Measurements from ENCODE around the gene SRSF2.
"Not testable (repeated sequence)": the region's sequence is repeated elsewhere in the genome, so short reads cannot be mapped to it uniquely, and the experiment has no call there.

The SRSF2 gene

DNA sequence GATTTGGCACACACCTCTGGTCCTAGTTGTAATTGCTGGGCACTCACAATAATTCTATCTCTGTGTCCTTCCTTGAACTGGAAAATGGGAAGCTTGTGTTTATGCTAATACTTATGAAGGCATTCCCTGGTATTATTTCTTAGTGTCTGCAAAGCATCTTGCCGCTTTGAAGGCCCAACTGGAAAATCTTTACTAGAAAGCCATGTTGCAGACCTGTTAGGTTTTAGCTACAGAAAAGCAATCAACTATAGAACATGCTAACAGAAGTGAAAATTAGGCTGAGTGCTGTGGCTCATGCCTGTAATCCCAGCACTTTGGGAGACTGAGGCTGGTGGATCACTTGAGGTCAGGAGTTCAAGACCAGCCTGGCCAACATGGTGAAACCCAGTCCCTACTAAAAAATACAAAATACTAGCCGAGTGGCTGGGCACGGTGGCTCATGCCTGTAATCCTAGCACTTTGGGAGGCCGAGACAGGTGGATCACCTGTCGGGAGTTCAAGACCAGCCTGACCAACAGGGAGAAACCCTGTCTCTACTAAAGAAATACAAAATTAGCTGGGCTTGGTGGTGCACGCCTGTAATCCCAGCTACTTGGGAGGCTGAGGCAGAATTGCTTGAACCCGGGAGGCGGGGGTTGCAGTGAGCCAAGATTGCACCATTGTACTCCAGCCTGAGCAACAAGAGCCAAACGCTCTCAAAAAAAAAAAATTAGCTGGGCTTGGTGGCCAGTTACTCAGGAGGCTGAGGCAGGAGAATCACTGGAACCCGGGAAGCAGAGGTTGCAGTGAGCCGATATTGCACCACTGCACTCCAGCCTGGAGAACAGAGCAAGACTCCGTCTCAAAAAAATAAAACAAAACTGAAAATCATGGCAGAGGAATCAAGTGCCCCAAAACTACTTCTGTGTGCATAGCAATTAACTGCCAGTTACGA, 5.1 kb downstream of the SRSF2 start:
- DNase-seq (ENCODE audit: insufficient read length, low spot score); FAIRE-seq: not testable (repeated sequence)
- TF ChIP-seq POLR2AphosphoS5 (IDR thresholded peaks at IDR 0.05; ENCODE audit: low read depth, low read length), result peak; percentile 55; the same call in 1 of the 2 replicates

DNA sequence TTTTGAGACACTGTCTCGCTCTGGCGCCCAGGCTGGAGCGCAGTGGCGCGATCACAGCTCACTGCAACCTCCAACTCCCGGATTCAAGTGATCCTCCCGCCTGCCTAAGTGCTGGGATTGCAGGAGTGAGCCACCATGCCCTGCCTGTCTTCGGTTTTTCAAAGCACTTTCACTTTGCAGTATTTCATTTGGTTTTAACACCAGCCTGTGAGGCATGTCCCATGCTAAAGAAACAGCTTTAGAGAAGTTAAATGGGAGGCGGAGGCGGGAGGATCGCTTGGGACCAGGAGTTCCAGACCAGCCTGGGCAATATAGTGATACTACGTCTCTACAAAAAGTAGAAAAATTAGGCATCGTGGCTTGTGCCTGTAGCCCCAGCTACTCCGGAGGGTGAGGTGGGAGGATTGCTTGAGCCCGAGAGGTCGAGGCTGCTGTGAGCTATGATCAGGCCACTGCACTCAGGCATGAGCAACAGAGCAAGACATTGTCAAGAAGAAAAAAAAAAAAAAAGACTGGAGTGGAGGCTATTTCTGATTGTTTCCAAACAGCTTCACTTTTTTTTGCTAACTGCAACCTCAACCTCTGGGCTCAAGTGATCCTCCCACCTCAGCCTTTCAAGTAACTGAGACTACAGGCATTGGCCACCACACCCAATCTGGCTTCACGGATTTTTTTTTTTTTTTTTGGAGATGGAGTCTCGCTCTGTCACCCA, 9.2 kb downstream of the SRSF2 start:
- DNase-seq (ENCODE audit: insufficient read length, low spot score) (no peak), FAIRE-seq (peak; percentile 75)
- TF ChIP-seq POLR2A (IDR thresholded peaks at IDR 0.05; ENCODE audit: low read depth, low read length) (no peak), SPI1 (IDR thresholded peaks at IDR 0.05; ENCODE audit: low read depth, low read length) (no peak), POLR2AphosphoS5 (IDR thresholded peaks at IDR 0.05; ENCODE audit: low read depth, low read length) (no peak), TAF1 (IDR thresholded peaks at IDR 0.05; ENCODE audit: low read depth, low read length) (no peak), POU2F2 (IDR thresholded peaks at IDR 0.05; ENCODE audit: low read depth, low read length) (no peak), PAX5 (IDR thresholded peaks at IDR 0.05; ENCODE audit: insufficient read depth, low read length, severe bottlenecking) (no peak)

DNA sequence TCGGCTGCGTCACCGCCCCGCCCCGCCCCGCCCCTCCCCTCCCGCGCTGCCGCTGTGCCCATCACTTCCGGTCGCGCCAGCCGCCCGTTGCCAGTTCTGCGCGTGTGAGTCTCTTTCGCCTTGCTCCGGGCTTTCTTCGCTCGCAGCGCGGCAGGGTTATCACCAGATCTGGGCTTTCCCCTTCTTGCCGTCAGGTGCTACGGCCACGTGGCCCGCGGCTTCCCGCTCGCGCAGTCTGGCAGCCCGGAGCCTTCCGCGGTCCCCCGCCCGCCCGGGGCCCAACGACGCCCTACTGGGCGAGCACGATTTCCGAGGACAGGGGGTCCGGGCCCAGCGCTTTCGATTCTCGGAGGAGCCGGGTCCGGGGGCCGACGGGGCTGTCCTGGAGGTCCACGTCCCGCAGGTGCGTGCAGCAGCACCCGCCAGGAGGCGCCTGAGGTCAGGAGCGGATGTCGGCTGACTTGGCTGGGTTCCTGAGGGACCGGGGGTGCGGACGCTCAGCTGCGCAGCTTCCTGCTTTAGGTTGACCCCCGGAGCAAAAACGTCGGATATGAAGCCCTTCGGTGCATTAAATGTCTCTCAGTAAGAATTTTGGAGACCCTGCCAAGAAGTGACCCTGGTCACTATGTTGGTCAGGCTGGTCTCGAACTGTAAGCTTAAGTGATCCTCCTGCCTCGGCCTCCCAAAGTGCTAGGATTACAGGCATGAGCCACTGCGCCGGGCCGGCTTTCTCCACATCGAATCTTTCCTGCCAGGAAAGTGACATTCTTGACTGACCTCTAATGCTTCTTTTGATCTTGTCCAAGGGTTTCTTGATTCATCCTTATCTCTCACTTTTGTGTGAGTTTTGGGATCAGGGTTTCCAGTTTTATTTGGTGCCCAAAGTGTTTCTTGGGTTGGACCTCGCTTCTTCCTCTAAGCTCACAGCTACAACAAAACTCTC, 10.1 kb downstream of the SRSF2 start, which contains the start of gene METTL23:
Gene METTL23 (plus strand): TSS at position 64 of the 943 bp plus-strand sequence. CDS start 2,872 bp downstream, outside the sequence.
- no peak; the same call in 1 of the 2 replicates for TF ChIP-seq TAF1 (IDR thresholded peaks at IDR 0.05; ENCODE audit: low read depth, low read length)
- TF ChIP-seq POLR2AphosphoS5 (IDR thresholded peaks at IDR 0.05; ENCODE audit: low read depth, low read length), result peak; percentile 86
- TF ChIP-seq POLR2A (IDR thresholded peaks at IDR 0.05; ENCODE audit: low read depth, low read length), result peak; percentile 28; the same call in 1 of the 2 replicates
- no peak for TF ChIP-seq SPI1 (IDR thresholded peaks at IDR 0.05; ENCODE audit: low read depth, low read length)
- TF ChIP-seq PAX5 (IDR thresholded peaks at IDR 0.05; ENCODE audit: insufficient read depth, low read length, severe bottlenecking), result no peak
- TF ChIP-seq POU2F2 (IDR thresholded peaks at IDR 0.05; ENCODE audit: low read depth, low read length), result no peak
- DNase-seq (ENCODE audit: insufficient read length, low spot score) (peak; percentile 66), FAIRE-seq (peak; percentile 69)

DNA sequence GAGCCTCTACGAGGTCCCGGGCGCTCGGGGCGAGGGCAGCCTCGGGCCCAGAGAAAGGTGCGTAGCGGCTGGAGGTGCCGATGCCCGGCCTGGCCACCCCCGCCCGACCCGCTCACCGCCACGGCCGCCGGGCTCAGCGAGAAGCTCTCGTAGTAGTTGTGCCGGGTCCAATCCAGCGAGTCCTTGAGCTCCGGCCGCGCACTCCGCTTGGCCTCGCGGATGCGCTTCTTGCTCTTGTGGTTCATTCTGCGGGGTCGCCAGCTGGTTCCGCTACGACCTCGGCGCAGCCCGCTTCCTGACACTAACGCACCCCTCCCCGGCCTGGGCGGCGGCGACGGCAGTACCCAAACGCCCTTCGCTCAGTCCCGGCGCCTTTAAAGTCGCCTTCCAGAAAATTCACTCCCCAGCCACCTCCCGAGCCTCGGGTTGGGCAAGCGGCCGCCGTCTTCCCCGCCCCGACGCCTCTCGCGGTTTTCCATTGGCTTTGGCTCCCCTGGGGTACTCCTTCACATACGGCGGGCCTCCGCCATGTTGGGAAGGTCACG, 10.8 kb downstream of the SRSF2 start, which contains the start of gene JMJD6:
Gene JMJD6 (minus strand): TSS at position 376 of the 545 bp plus-strand sequence. CDS start 131 bp downstream, at position 245.
- DNase-seq (ENCODE audit: insufficient read length, low spot score) (peak; percentile 92), FAIRE-seq (peak; percentile 78)
- TF ChIP-seq PAX5 (IDR thresholded peaks at IDR 0.05; ENCODE audit: insufficient read depth, low read length, severe bottlenecking), result no peak
- peak; percentile 72; the same call in 1 of the 2 replicates for TF ChIP-seq POLR2AphosphoS5 (IDR thresholded peaks at IDR 0.05; ENCODE audit: low read depth, low read length)
- peak; percentile 46 for TF ChIP-seq TAF1 (IDR thresholded peaks at IDR 0.05; ENCODE audit: low read depth, low read length)
- TF ChIP-seq SPI1 (IDR thresholded peaks at IDR 0.05; ENCODE audit: low read depth, low read length), result no peak
- TF ChIP-seq POLR2A (IDR thresholded peaks at IDR 0.05; ENCODE audit: low read depth, low read length), result peak; percentile 77

DNA sequence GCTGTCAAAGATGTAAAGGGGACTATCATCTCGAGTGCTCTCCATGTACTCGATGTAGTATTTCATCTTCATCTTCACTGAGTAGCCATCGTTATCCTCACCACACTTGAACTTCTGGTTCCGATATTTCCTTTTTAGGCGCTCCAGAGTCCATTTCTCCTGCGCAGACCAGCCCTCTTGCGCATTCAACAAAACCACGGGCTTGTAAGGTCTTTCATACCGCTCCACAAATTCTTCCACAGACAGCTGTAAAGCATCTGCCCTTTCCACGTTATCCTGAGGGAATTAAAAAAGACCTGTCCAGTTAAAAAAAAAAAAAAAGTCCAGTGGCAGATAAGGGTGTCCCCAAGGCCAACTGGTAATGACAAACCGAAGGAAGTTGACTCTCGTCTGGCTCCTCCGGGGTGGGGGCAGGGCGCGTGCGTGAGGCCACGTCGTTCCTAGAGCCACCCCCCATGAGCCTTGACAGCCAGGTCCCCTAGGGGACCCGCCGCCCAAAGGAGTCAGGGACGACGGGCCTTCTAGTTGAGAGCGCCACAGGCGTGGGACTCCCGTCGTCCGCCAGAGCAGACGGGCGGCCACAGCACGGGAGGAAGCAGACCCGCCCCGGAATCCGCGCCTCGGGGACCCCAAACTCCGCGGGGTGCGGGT, 11.4 kb downstream of the SRSF2 start:
- DNase-seq (ENCODE audit: insufficient read length, low spot score) (peak; percentile 47), FAIRE-seq (peak; percentile 83)
- TF ChIP-seq SPI1 (IDR thresholded peaks at IDR 0.05; ENCODE audit: low read depth, low read length), result no peak
- peak; percentile 16; the same call in 1 of the 2 replicates for TF ChIP-seq POLR2A (IDR thresholded peaks at IDR 0.05; ENCODE audit: low read depth, low read length)

DNA sequence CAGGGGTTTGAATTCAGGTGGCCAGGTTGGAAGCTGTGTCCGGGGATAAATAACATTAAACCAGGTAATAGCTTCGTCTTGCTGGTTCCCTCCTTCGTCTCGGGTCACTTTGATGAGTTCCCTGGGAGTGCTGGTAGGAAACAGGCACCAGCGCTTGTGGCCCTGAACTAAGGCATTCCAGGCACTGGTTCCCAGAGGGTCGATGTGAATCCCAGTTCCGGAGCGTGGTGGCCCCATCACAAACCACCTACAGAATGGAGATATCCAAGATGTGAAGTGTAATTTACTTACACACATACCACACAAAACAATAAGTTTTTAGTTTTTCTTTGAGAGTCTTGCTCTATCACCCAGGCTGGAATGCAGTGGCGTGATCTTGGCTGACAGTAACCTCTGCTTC, 13.3 kb downstream of the SRSF2 start:
- TF ChIP-seq PAX5 (IDR thresholded peaks at IDR 0.05; ENCODE audit: insufficient read depth, low read length, severe bottlenecking), result no peak
- TF ChIP-seq POLR2AphosphoS5 (IDR thresholded peaks at IDR 0.05; ENCODE audit: low read depth, low read length), result no peak
- TF ChIP-seq TAF1 (IDR thresholded peaks at IDR 0.05; ENCODE audit: low read depth, low read length), result no peak
- no peak for TF ChIP-seq SPI1 (IDR thresholded peaks at IDR 0.05; ENCODE audit: low read depth, low read length)
- no peak for TF ChIP-seq POLR2A (IDR thresholded peaks at IDR 0.05; ENCODE audit: low read depth, low read length)
- no peak for TF ChIP-seq POU2F2 (IDR thresholded peaks at IDR 0.05; ENCODE audit: low read depth, low read length)
- no peak for FAIRE-seq
- DNase-seq (ENCODE audit: insufficient read length, low spot score), result no peak

DNA sequence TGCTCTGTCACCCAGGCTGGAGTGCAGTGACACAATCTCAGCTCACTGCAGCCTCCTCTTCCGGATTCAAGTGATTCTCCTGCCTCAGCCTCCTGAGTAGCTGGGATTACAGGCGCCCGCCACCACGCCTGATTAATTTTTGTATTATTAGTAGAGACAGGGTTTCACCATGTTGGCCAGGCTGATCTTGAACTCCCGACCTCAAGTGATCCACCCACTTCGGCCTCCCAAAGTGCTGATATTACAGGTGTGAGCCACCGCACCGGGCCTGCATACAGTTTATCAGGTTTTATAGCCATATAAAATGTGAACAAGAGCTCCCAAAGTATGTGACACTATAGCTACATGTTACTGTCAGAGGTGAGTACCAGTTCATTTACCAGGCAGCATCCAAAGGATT, 14.2 kb downstream of the SRSF2 start:
- FAIRE-seq; DNase-seq (ENCODE audit: insufficient read length, low spot score): not testable (repeated sequence)

DNA sequence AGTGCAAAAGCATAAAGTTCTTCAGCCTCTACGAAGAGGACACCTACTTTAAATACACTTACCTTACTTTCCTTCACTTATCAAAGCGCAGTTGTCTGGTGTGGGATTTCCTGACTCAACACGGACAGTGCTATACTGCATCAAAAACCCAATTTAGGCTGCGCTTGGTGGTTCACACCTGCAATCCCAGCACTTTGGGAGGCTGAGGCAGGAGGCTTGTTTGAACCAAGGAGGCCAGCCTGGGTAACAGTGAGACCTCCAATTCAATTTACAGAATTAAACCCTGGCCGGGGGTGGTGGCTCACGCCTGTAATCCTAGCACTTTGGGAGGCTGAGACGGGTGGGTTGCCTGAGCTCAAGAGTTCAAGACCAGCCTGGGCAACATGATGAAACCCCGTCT, 14.9 kb downstream of the SRSF2 start:
- TF ChIP-seq SPI1 (IDR thresholded peaks at IDR 0.05; ENCODE audit: low read depth, low read length) (no peak), POLR2A (IDR thresholded peaks at IDR 0.05; ENCODE audit: low read depth, low read length) (no peak), PAX5 (IDR thresholded peaks at IDR 0.05; ENCODE audit: insufficient read depth, low read length, severe bottlenecking) (no peak), TAF1 (IDR thresholded peaks at IDR 0.05; ENCODE audit: low read depth, low read length) (no peak), POLR2AphosphoS5 (IDR thresholded peaks at IDR 0.05; ENCODE audit: low read depth, low read length) (no peak), POU2F2 (IDR thresholded peaks at IDR 0.05; ENCODE audit: low read depth, low read length) (no peak)
- DNase-seq (ENCODE audit: insufficient read length, low spot score) (no peak), FAIRE-seq (no peak)
